Posterior vena cava (tissue), 2 donors: ENCODE measurements around the gene SMPDL3B. TPM values are rescaled to one million over a fixed set of nuclear protein-coding genes. Genes with fewer than 3 reads are reported as not detected.

Experiments
- DNase-seq: peaks from one replicate; pipeline ENCODE4 v3.0.0-alpha.2; 2020; ENCODE audit warnings: low spot score
- intact Hi-C, 2 donors: fragments of 100-400 bp; cut with DNase I; formaldehyde crosslinking; loops; one replicate each; pipeline versions ENCODE4 v1.14.1 to v1.14.2; 2022 to 2023
- total RNA-seq, 2 donors: library from RNA; stranded (reverse); fragmentation: NEBNext Ultra II Directional; extraction: Animal tissue kit (Norgen Biotek cat#: 25700); gene quantifications; one replicate each; pipeline ENCODE4 v1.2.1, GENCODE V29; 2021
- donor health status: DM: yes; HTN: yes; CAD: no.
- donor health status: DM: yes; HTN: yes; CAD: no.

The SMPDL3B gene
- total RNA-seq, 2 donors from 2014 or later: 0.33 TPM; not detected in 1

- DNase-seq: no peak
- intact Hi-C loops: no loop called here
These were observed 2.7 kb downstream of the SMPDL3B start for GRCh38 chr1:27937524-27937836.

GRCh38 chr1:27938488-27938887, 3.7 kb downstream of the SMPDL3B start:
- intact Hi-C loops: no loop called here
- DNase-seq: no peak

- intact Hi-C loops: no loop called here
- DNase-seq: peak; percentile 83
These were observed 5.5 kb downstream of the SMPDL3B start for GRCh38 chr1:27940297-27940696.

GRCh38 chr1:27940870-27941560, 6.2 kb downstream of the SMPDL3B start:
- DNase-seq: peak; percentile 17
- intact Hi-C loops: no loop called here

- peak; percentile 50 for DNase-seq
- intact Hi-C loops: no loop called here
These were observed 7.1 kb downstream of the SMPDL3B start for GRCh38 chr1:27941671-27942540.

- peak; percentile 50 for DNase-seq
- intact Hi-C loops: no loop called here
These were observed 10.2 kb downstream of the SMPDL3B start for GRCh38 chr1:27945020-27945419.

GRCh38 chr1:27949027-27949426, 14.2 kb downstream of the SMPDL3B start:
- peak; percentile 44 for DNase-seq
- intact Hi-C loops: no loop called here

- DNase-seq: peak; percentile 46
- intact Hi-C loops: no loop called here
These were observed 16.6 kb downstream of the SMPDL3B start for GRCh38 chr1:27951396-27951795.

GRCh38 chr1:27952147-27952546, 17.3 kb downstream of the SMPDL3B start:
- intact Hi-C loops: no loop called here
- no peak for DNase-seq

GRCh38 chr1:27954186-27954585, 19.4 kb downstream of the SMPDL3B start:
- intact Hi-C loops: no loop called here
- DNase-seq: peak; percentile 62

GRCh38 chr1:27955076-27955475, 20.3 kb downstream of the SMPDL3B start:
- peak; percentile 18 for DNase-seq
- intact Hi-C loops: no loop called here

GRCh38 chr1:27956761-27957160, 22.0 kb downstream of the SMPDL3B start:
- intact Hi-C loops: no loop called here
- peak; percentile 44 for DNase-seq

GRCh38 chr1:27957655-27958054, 22.9 kb downstream of the SMPDL3B start:
- peak; percentile 5 for DNase-seq
- intact Hi-C loops: no loop called here

GRCh38 chr1:27958513-27958912, 23.7 kb downstream of the SMPDL3B start:
- intact Hi-C loops: no loop called here

GRCh38 chr1:27959792-27960603, 25.2 kb downstream of the SMPDL3B start, which contains the start of gene XKR8:
Gene XKR8 (plus strand): TSS chr1:27959973. CDS start chr1:27960070, 97 bp downstream.
- intact Hi-C loops: no loop called here
- DNase-seq: peak; percentile 93

More at GRCh38 chr1:27958513-27958912, 23.7 kb downstream of the SMPDL3B start:
- DNase-seq: no peak

GRCh38 chr1:27960762-27961645, 26.2 kb downstream of the SMPDL3B start:
- DNase-seq: peak; percentile 67
- intact Hi-C loops: no loop called here

- peak; percentile 56 for DNase-seq
- intact Hi-C loops: no loop called here
These were observed 26.9 kb downstream of the SMPDL3B start for GRCh38 chr1:27961646-27962221.

- intact Hi-C loops: no loop called here
- DNase-seq: peak; percentile 54
These were observed 28.6 kb downstream of the SMPDL3B start for GRCh38 chr1:27963393-27963792.
